Cardiac muscle cell (in vitro differentiated cells and primary cell): ENCODE data around the gene CATSPERE. TPM values are rescaled to one million over a fixed set of nuclear protein-coding genes. Genes with fewer than 3 reads are reported as not detected.

Experiments
- DNase-seq, 2 donors: peaks; one replicate each; pipeline versions ENCODE4 v3.0.0 to v3.0.0-alpha.2; 2010 to 2017; ENCODE audit warnings: low read depth in 1 of 2, low spot score in 1 of 2
- H3K27ac ChIP-seq: fragments of 200-600 bp; sonication (generic); 2 replicates; pipeline ENCODE4 v1.5.1; 2016
- H3K27me3 ChIP-seq: fragments of 200-600 bp; sonication (generic); 2 replicates; pipeline ENCODE4 v1.6.0; 2016; ENCODE audit warnings: control low read depth
- H3K36me3 ChIP-seq: fragments of 200-600 bp; sonication (generic); 2 replicates; pipeline ENCODE4 v1.5.1; 2016; ENCODE audit warnings: control low read depth
- H3K4me1 ChIP-seq: fragments of 200-600 bp; sonication (generic); 2 replicates; pipeline ENCODE4 v1.8.1; 2017; ENCODE audit warnings: low read depth, mild to moderate bottlenecking, mixed run types
- H3K4me3 ChIP-seq: fragments of 200-600 bp; sonication (generic); 2 replicates; pipeline ENCODE4 v1.5.1; 2016; ENCODE audit warnings: mild to moderate bottlenecking
- H3K9me3 ChIP-seq: fragments of 200-600 bp; sonication (generic); 2 replicates; pipeline ENCODE4 v1.5.1; 2017; ENCODE audit warnings: low read depth, mild to moderate bottlenecking, control low read depth
- polyA plus RNA-seq: library from polyadenylated mRNA; unstranded; fragments of >200 nt; fragmentation: Nextera tagmentation; extraction: Ambion mirVana; gene quantifications from 2 replicates; pipeline ENCODE4 v1.2.1, GENCODE V29; 2016
- total RNA-seq: library from RNA; depleted of rRNA; stranded (reverse); fragments of >200 nt; gene quantifications from 2 replicates; pipeline ENCODE4 v1.2.3, GENCODE V29; 2016
- TF ChIP-seq, protein P1 (sequence below): IDR thresholded peaks from 2 replicates; pipeline ENCODE4 v1.5.1; 2012; ENCODE audit warnings: low read depth, mild to moderate bottlenecking, low read length

Gene CATSPERE, protein sequence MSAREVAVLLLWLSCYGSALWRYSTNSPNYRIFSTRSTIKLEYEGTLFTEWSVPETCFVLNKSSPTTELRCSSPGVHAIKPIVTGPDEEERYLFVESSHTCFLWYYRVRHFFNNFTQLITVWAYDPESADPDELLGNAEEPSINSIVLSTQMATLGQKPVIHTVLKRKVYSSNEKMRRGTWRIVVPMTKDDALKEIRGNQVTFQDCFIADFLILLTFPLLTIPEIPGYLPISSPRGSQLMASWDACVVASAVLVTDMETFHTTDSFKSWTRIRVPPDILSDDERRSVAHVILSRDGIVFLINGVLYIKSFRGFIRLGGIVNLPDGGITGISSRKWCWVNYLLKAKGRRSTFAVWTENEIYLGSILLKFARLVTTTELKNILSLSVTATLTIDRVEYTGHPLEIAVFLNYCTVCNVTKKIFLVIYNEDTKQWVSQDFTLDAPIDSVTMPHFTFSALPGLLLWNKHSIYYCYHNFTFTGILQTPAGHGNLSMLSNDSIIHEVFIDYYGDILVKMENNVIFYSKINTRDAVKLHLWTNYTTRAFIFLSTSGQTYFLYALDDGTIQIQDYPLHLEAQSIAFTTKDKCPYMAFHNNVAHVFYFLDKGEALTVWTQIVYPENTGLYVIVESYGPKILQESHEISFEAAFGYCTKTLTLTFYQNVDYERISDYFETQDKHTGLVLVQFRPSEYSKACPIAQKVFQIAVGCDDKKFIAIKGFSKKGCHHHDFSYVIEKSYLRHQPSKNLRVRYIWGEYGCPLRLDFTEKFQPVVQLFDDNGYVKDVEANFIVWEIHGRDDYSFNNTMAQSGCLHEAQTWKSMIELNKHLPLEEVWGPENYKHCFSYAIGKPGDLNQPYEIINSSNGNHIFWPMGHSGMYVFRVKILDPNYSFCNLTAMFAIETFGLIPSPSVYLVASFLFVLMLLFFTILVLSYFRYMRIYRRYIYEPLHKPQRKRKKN
- total RNA-seq (0.11 and 1.4 TPM in 2 replicates), polyA plus RNA-seq (0.27 and 1.1 TPM in 2 replicates)

DNA sequence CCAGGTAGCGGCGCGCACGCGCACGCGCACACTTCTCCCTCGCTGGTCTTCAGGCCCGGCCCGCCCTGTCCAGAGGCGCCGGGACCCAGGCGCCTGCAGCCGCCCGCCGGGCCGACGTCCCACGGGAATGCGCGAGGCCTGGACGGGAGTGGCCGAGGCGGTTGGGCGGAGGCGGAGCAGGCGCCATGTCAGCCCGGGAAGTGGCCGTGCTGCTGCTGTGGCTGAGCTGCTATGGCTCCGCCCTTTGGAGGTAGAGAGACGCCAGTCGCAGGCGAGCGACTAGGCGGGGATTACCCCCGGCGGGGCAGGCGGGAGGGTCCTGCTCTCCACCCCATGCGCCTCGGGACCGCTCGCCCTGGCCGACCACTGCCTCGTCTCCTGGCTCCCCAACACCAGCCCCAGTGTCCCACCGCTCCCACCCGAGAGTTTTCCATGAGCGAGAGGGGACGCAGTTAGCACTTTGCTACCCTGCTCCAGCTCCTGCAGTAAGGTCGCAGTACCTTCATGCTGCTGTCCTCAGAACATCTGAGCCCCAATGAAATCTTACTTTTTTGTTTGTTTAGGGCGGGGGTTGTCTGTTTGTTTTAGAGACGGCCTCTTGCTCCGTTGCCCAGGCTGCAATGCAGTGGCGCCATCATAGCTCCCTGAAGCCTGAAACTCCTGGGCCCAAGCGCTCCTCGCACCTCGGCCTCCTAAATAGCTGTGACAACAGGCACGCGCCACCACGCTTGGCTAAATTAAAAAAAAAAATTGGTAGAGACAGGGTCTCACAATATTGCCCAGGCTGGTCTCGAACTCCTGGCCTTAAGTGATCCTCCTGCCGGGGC is at the start of gene CATSPERE:
Gene CATSPERE (plus strand): TSS at position 29 of the 827 bp plus-strand sequence. CDS start 157 bp downstream, at position 186.
- Histone ChIP-seq H3K27ac (peak within 1 kb of the TSS; percentile 60), H3K27me3 (no peaks in the 10 kb centered on the region), H3K4me1 (no peaks in the 10 kb centered on the region), H3K9me3 (no peaks in the 10 kb centered on the region), H3K36me3 (no peaks in the 10 kb centered on the region), H3K4me3 (peak within 1 kb of the TSS; percentile 22)
- DNase-seq: peak; percentile 81 to 94
- TF ChIP-seq, protein P1, sequence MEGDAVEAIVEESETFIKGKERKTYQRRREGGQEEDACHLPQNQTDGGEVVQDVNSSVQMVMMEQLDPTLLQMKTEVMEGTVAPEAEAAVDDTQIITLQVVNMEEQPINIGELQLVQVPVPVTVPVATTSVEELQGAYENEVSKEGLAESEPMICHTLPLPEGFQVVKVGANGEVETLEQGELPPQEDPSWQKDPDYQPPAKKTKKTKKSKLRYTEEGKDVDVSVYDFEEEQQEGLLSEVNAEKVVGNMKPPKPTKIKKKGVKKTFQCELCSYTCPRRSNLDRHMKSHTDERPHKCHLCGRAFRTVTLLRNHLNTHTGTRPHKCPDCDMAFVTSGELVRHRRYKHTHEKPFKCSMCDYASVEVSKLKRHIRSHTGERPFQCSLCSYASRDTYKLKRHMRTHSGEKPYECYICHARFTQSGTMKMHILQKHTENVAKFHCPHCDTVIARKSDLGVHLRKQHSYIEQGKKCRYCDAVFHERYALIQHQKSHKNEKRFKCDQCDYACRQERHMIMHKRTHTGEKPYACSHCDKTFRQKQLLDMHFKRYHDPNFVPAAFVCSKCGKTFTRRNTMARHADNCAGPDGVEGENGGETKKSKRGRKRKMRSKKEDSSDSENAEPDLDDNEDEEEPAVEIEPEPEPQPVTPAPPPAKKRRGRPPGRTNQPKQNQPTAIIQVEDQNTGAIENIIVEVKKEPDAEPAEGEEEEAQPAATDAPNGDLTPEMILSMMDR: no peak

DNA sequence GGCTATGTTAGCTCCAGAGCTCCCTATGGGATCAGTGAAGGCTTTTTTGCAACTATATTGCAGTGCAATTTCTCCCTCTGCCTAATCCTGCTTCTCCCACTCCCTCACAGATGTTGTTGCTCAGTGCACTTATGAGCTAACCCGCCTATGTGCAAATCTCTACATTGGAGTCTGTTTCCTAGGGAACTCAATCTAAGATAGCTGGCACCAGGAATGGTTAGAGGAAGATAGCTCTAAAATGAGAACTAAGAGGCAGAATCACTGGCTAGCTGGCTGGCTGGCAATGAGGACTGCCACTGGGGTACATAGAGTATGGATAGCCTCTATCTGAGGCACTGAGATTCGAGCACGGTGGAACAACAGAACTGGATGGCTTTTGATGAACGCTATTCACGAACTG is 48.9 kb upstream of the CATSPERE start:
- TF ChIP-seq, protein P1: no peak
- Histone ChIP-seq H3K9me3 (no peaks in the 10 kb centered on the region), H3K27ac (no peak overlapping the region), H3K4me1 (no peaks in the 10 kb centered on the region), H3K27me3 (no peaks in the 10 kb centered on the region), H3K36me3 (peaks cover 32% of the 10 kb centered on the region), H3K4me3 (no peak overlapping the region)
- no peak for DNase-seq

DNA sequence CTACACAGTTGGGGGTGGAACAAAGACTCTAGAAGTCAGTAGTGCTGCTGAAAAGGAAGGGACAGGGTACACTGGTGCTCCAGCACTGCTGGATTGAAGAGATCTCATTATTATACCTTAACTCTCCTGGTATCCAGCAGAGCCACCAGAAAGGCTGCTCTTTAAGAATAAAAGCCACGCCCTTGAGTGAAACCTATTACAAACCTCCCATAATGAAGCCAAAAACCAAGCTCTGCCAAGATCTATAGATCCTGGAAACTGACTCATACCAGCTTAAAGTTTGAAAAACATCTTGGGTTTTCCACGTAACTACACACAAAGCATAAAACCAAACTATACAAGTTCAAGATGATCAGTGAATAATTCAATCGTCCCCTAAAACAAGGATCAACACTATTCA is 47.3 kb upstream of the CATSPERE start:
- no peak overlapping the region for H3K27ac ChIP-seq
- H3K4me1 ChIP-seq: no peaks in the 10 kb centered on the region
- no peaks in the 10 kb centered on the region for H3K9me3 ChIP-seq
- no peaks in the 10 kb centered on the region for H3K27me3 ChIP-seq
- DNase-seq: no peak
- TF ChIP-seq, protein P1: no peak
- peaks cover 41% of the 10 kb centered on the region for H3K36me3 ChIP-seq
- H3K4me3 ChIP-seq: no peak overlapping the region

DNA sequence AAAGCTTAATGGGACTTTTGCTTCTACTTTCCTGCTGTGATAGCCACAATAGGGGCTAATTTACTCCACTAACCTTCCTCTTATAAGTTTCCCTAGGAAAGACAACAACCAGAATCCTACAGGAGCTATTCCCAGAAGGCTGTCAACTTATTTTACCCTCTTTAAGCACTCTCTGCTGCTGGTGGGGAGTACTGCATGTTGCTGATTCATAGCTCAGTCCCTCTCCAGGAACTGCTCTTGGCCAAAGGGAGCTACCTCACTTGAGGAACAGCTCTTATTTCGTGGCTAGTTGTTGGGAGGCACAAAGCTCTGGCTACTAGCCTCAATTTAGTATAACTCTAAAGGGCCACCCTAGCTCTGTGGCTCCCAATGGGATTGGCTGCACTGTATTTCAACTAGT is 46.5 kb upstream of the CATSPERE start:
- Histone ChIP-seq H3K9me3 (no peaks in the 10 kb centered on the region), H3K4me1 (no peaks in the 10 kb centered on the region), H3K27me3 (no peaks in the 10 kb centered on the region), H3K27ac (no peak overlapping the region), H3K4me3 (no peak overlapping the region), H3K36me3 (peaks cover 41% of the 10 kb centered on the region)
- DNase-seq: peak in 1 of 2 donors; percentile 77
- TF ChIP-seq, protein P1: peak; percentile 56

DNA sequence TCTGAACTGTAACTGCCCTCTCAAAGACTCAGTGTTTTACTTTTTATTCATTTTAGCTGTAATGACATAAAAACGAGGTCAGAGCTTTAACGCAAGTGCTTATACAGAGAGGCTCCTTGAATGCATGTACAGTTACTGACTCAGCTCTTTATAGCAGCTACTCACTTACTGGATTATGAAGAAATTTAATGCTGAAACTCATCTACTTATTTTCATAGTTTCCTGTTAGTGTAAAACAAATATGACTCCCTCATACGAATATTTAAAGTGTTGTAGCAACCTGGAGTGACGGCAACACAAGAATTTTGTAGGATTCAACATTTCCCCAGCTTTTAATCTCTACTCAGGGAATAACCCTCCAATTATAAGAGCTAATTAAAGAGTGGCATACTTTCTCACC is 42.0 kb upstream of the CATSPERE start:
- Histone ChIP-seq H3K4me1 (no peaks in the 10 kb centered on the region), H3K9me3 (no peaks in the 10 kb centered on the region), H3K27ac (no peak overlapping the region), H3K36me3 (peaks cover 47% of the 10 kb centered on the region), H3K27me3 (no peaks in the 10 kb centered on the region), H3K4me3 (no peak overlapping the region)
- no peak for DNase-seq
- TF ChIP-seq, protein P1: no peak
